RWPE1 (cell line): ENCODE results near the gene NPPB.

Experiments used
- CTCF ChIA-PET: fragments of 350-600 bp; sonication (Branson Sonifier 250); formaldehyde crosslinking; extraction: SDS; loops from one replicate; lab custom pipeline; 2021; lab: Yijun Ruan, JAX
- POLR2A ChIA-PET: fragments of 400-600 bp; formaldehyde crosslinking; extraction: SDS; loops from one replicate; lab custom pipeline; 2020; ENCODE audit warnings: antibody characterized with exemption; ENCODE audit not compliant: low non-redundant PET; lab: Yijun Ruan, JAX
- DNase-seq: peaks from one replicate; pipeline ENCODE4 v3.0.0; 2012; ENCODE audit warnings: low spot score
- H3K27ac ChIP-seq: fragments of 450-650 bp; 2 replicates; pipeline ENCODE4 v1.5.1; 2017
- TF ChIP-seq, protein P1 (sequence below): fragments of 450-650 bp; conservative IDR thresholded peaks from 2 replicates; pipeline ENCODE4 v1.5.1; 2017; ENCODE audit warnings: low read depth, mild to moderate bottlenecking

The NPPB gene

DNA sequence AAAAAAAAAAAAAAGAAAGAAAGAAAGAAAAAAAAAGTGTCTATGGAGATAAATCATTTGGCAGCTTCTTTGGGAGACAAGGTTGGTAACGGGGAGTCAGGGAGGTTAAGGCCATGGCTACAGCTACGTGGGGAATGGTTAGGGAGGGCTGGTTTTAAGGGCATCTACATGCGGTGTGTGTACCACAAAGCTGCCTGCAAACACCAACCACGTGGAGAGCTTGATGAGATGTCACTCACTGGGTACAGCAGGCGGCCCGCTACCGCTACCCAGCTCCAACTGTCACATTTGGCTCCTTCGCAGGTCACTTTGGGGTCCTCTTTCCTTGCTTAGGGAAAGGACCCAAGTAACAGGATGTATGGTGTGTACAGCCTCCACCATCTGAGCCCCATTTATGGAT lies 4.2 kb downstream of the NPPB start:
- TF ChIP-seq, protein P1, sequence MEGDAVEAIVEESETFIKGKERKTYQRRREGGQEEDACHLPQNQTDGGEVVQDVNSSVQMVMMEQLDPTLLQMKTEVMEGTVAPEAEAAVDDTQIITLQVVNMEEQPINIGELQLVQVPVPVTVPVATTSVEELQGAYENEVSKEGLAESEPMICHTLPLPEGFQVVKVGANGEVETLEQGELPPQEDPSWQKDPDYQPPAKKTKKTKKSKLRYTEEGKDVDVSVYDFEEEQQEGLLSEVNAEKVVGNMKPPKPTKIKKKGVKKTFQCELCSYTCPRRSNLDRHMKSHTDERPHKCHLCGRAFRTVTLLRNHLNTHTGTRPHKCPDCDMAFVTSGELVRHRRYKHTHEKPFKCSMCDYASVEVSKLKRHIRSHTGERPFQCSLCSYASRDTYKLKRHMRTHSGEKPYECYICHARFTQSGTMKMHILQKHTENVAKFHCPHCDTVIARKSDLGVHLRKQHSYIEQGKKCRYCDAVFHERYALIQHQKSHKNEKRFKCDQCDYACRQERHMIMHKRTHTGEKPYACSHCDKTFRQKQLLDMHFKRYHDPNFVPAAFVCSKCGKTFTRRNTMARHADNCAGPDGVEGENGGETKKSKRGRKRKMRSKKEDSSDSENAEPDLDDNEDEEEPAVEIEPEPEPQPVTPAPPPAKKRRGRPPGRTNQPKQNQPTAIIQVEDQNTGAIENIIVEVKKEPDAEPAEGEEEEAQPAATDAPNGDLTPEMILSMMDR: no peak
- H3K27ac ChIP-seq: no peak overlapping the region
- CTCF ChIA-PET: interaction anchor here (0.6 to 1.2 kb wide), 2 partner anchors 14 to 534 kb away, joined by 3 read pairs; no protein-coding TSS in a partner anchor
- DNase-seq: no peak
- POLR2A ChIA-PET: interaction anchor here (0.6 kb wide), 1 partner anchor 62 kb away, joined by 4 read pairs; no protein-coding TSS in a partner anchor

DNA sequence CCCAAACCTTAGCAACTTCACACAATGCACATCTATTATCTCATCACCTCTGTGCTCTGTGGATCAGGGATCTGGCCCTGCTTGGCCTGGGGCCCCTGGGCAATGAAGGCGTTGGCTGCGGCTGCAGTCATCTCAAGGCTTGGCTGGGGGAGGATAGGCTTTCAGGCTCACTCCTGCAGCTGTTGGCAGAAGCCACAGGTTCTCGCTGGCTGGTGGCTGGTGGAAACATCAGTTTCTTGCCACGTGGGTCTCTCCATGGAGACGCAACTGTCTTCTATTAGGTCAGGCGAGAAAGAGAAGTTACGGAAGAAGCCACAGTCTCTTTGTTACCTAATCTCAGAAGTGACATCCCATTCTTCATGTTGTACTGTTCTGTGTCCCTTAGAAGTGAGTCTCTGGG lies 7.6 kb downstream of the NPPB start:
- TF ChIP-seq, protein P1: no peak
- no peak for DNase-seq
- ChIA-PET POLR2A (no interaction called here), CTCF (no interaction called here)
- no peak overlapping the region for H3K27ac ChIP-seq

DNA sequence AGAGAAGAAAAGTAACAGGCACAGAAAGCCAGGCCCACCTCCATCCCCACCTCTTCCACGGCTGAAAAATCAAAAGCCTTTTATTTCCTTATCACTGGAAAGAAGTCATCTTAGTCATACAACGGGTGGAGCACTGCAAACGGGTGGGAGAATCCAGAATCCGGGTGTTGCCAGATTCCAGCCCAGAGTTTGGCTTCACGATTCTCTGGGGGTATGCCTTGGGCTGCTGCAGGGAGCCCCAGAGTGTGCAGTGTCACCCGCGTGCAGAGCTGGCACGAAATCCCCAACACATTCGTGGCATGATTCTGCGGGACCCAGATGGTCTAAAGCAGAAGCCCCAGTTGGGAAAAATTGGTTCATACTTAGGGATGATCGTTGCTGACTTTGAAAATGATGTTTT lies 8.6 kb downstream of the NPPB start:
- ChIA-PET POLR2A (no interaction called here), CTCF (no interaction called here)
- DNase-seq: no peak
- TF ChIP-seq, protein P1: no peak
- H3K27ac ChIP-seq: no peak overlapping the region

DNA sequence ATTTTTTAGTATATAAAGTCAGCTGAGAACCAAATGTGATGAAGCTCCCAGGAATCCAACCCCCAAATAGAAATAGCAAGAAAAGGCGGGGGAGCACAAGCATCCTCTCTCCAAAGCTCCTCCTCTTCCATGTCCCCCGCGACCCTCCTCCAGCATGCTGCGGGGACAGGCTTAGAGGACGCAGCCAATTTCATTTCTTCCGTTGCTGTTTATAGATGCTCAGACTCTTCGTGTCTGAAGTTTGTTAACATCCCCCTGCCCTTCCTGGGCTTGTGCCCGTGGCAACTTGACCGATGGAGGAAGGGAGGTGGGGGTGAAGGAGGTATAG lies 10.4 kb downstream of the NPPB start:
- no peak for DNase-seq
- TF ChIP-seq, protein P1: no peak
- H3K27ac ChIP-seq: no peak overlapping the region
- CTCF ChIA-PET: interaction anchor here (0.9 to 1.2 kb wide), 2 partner anchors 9 to 10 kb away, joined by 3 to 4 read pairs; no protein-coding TSS in a partner anchor
- POLR2A ChIA-PET: no interaction called here

DNA sequence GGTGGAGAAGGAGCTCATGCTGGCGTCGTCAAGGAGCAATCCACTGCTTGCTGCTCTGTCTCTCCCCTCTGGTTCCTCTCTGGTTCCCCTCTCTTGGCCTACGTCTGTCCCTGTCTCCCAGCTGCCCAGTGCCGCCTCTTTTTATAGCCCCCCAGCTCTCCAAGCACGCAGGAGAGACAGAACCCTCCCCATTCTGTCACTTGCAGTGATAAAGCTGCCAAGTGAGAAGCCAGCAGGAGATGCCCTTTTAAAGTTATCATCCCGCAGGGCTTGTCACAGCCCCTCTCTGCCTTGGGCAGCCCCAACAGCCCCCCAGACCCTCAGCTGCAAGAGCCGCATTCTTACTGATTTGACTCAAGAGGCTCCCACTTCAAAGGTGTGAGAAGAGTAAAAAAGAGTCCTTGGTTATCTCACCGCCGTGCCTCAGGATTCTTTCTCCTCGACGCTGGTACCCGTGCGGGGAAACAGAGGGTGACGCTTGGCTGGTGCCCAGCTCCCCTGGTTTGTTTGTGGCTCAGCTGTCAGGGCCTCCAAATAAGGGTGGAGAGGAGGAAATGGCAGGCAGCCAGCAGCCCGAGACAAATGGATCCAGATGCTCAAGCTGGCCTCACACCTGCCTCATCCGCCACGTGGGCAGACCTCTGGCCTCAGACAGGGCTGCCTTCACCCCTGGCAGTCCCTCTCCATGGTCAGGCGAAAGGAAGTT lies 10.9 kb downstream of the NPPB start, which contains the start of gene NPPA:
Gene NPPA, minus strand, starts transcription at position 117 of the 706 bp plus-strand sequence. Its CDS starts 99 bp downstream, at position 18.
- POLR2A ChIA-PET: no interaction called here
- TF ChIP-seq, protein P1: no peak

DNA sequence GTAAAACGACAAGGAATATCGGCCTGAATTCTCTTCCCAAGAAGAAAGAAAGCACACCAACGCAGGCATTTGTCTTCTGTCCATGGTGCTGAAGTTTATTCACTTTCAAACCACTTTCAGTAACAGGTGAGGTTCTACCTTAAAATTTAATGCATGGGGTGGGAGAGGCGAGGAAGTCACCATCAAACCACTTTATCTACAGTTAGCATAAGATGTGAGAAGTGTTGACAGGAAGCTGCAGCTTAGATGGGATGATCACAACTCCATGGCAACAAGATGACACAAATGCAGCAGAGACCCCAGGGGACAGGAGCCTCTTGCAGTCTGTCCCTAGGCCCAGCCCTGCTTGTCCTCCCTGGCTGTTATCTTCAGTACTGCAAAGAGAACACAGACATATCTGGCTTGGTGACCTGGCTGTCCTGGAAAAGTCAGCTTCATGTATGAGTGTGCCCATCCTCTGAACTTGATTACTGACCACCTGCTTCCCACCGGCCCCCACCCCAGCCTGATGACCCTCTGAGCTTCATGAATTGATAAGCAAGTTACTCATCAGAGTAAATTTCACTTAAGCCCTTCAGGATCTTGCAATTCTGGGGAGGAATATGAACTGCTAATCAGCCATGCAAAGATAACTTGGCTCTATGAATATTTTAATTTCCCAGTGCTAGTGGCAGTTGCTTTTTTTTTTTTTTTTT lies 13.0 kb downstream of the NPPB start:
- H3K27ac ChIP-seq: no peak overlapping the region
- TF ChIP-seq, protein P1: no peak
- CTCF ChIA-PET: interaction anchor here (0.5 kb wide), 1 partner anchor 17 kb away, joined by 4 read pairs; no protein-coding TSS in a partner anchor
- POLR2A ChIA-PET: no interaction called here
- peak; percentile 43 for DNase-seq

More for the DNA sequence above, 10.9 kb downstream of the NPPB start, which contains the start of gene NPPA:
- no peak within 1 kb of the TSS for H3K27ac ChIP-seq
- CTCF ChIA-PET: interaction anchor here (0.9 to 1.2 kb wide), 2 partner anchors 8 to 9 kb away, joined by 3 to 4 read pairs; no protein-coding TSS in a partner anchor
- DNase-seq: no peak
